Measurements from ENCODE around the gene FGR.
"Not testable (repeated sequence)": the region's sequence is repeated elsewhere in the genome, so short reads cannot be mapped to it uniquely, and the experiment has no call there.

FGR gene

GRCh38 chr1:27660300-27660835 is 25.4 kb upstream of the FGR start:
- DNase-seq (ENCODE audit: low read depth in 3 of 3) = no peak

GRCh38 chr1:27659497-27660299 is 24.7 kb upstream of the FGR start:
- DNase-seq (ENCODE audit: low read depth in 3 of 3) = peak; percentile 74 to 86 (median 75)

GRCh38 chr1:27658951-27659496 is 24.0 kb upstream of the FGR start:
- DNase-seq (ENCODE audit: low read depth in 3 of 3) = no peak

GRCh38 chr1:27656157-27656893 is 21.3 kb upstream of the FGR start:
- DNase-seq (ENCODE audit: low read depth in 3 of 3) = no peak

- DNase-seq (ENCODE audit: low read depth in 3 of 3) = no peak
These were observed 20.4 kb upstream of the FGR start for GRCh38 chr1:27655151-27655937.

GRCh38 chr1:27652111-27652864 is 17.3 kb upstream of the FGR start:
- no peak for DNase-seq (ENCODE audit: low read depth in 3 of 3)

GRCh38 chr1:27650539-27651175 is 15.7 kb upstream of the FGR start:
- DNase-seq (ENCODE audit: low read depth in 3 of 3) = no peak

- no peak for DNase-seq (ENCODE audit: low read depth in 3 of 3)
These were observed 15.2 kb upstream of the FGR start for GRCh38 chr1:27650171-27650538.

- no peak for DNase-seq (ENCODE audit: low read depth in 3 of 3)
These were observed 14.3 kb upstream of the FGR start for GRCh38 chr1:27649306-27649635.

GRCh38 chr1:27648602-27649305 is 13.8 kb upstream of the FGR start:
- no peak for DNase-seq (ENCODE audit: low read depth in 3 of 3)

GRCh38 chr1:27647328-27647727 is 12.3 kb upstream of the FGR start:
- DNase-seq (ENCODE audit: low read depth in 3 of 3) = no peak

GRCh38 chr1:27646676-27647075 is 11.7 kb upstream of the FGR start:
- no peak for DNase-seq (ENCODE audit: low read depth in 3 of 3)

GRCh38 chr1:27645071-27645415 is 10.1 kb upstream of the FGR start:
- DNase-seq (ENCODE audit: low read depth in 3 of 3) = no peak

- DNase-seq (ENCODE audit: low read depth in 3 of 3) = no peak
These were observed 9.5 kb upstream of the FGR start for GRCh38 chr1:27644369-27645070.

GRCh38 chr1:27643600-27644368 is 8.8 kb upstream of the FGR start:
- peak in 2 of 3 donors; percentile 45 to 51 for DNase-seq (ENCODE audit: low read depth in 3 of 3)

- DNase-seq (ENCODE audit: low read depth in 3 of 3) = not testable (repeated sequence)
These were observed 5.5 kb upstream of the FGR start for GRCh38 chr1:27640514-27640913.

- no peak for DNase-seq (ENCODE audit: low read depth in 3 of 3)
These were observed 3.8 kb upstream of the FGR start for GRCh38 chr1:27638805-27639204.

GRCh38 chr1:27638047-27638734 is 3.2 kb upstream of the FGR start:
- no peak for DNase-seq (ENCODE audit: low read depth in 3 of 3)
